ENCODE data around the gene BMAL1.

The BMAL1 gene

DNA sequence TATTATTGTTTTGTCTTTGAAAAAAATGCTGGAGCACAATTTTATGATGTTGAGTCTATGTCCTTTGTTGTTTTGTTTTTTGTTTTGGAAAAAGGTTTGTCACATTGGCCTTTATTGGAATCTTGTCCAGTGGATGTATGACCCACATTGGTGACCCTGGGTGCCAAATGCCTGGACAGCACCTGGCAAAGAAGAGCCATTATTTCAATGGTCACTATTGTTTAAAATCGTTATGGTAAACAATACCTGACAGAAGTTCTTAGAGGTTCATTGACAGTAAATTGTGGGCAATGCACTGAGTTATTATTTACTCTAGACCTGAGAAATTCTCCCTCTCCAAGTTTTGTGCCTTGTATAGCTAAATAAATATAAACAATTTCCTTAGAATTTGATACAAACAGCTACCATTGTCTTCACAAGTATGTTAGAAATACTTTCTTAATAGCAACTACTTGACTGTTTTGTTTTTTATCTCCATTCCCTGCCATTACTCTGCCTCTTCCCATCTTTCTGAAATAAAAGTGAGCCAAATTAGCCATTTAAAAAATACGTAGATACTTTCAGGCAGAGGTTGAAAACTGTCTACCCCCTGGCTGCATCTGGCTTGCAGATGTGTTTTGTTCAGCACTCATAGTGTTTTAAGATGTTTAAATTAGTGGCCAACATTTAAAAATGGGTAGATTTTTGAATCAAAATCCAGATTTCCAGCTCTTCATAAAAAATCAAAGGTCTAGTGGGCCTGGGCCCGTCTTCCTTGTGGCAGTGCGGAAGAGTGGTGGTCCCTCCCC, 39.9 kb downstream of the BMAL1 start:
- no peak for DNase-seq (ENCODE audit: low spot score)

DNA sequence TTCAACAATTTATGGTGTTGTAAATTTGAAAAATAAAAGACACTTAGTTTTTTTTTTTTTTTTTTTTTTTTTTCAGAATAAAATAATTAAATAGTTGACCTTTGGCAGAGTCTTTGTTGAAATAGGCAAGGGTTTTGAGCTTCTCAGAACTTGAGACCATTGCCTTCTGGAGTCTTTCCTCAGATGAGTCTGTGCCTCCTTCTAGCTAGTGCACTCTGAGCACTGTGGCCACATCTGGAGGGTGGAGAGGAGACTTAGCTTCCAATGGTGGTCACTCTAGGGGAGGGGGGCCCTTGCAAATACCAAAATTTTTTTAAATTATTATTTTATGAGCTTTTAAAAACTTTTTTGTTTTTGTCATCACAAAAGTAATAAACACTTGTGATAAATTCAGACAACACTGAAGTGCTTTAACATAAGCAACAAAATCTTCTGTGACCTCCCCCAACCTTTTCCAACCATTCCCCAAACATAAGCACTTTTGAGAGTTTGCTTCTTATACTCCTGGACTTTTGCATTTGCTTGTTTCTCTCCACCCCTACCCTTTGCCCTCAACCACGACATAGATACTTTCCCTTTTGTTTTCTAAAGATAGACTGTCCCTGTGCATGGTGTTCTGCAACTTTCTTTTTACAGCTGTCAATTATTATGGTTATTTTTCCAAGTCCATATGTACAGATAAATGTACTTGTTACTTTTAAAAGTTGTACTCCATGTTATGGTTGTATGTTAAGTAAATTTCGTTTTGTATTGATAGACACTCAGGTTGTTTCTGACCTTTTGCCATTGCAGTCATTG, 41.1 kb downstream of the BMAL1 start:
- no peak for DNase-seq (ENCODE audit: low spot score)

DNA sequence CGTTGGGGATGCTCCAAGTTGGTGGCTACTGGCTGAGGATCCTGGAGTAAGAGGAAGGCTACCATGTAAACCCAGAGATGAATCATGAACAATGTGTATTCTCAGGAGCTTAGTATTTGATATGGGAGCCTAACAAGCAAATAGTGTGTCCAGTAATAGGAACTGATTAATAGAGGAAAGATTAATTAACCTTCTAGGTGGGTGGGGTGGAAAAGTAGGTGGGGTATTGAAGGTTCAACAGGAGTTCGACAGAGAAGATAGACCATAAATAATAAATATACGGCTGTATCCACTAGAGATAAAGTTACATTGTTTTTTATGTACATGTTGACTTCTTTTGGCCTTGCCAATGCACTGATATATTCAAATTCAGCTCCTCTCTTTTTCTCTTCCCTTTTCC, 43.1 kb downstream of the BMAL1 start:
- DNase-seq (ENCODE audit: low spot score) = no peak

DNA sequence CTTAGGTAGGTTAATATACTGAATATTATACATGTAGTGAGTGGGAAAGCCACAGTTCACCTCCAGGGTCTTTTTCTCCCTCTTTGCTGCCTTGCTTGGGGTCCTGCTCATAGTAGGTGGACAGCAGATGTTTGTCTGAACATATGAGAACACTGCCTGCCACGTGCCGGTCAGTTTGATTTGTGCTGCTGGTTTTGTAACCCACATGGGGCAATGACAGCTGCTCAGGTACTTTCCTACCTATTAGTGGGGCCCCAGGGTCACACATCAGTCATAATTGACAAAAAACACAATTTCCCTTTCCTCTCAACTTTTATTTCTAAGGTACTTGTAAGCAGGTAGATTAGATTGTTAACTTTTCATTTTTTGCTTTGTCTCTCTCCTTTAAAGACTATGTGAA, 43.8 kb downstream of the BMAL1 start:
- no peak for DNase-seq (ENCODE audit: low spot score)

DNA sequence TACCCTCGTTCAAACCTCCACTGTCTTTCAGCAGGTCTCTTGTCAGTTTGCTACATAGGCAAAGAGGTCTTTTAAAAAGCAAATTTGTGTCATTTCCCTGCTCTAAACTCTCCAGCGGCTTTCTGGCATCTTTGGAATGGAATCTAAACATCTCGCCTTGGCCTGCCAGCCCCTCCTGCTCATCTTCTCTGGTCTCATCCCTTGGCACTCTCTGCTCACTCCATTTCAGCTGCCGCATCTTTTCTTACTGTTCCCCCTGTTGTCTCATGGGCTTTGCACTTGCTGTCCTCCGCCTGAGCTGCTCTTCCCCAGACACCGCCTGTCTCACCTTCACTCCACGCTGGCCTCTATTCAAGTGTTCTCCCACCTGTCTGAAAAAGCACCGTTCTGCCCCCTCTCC, 46.6 kb downstream of the BMAL1 start:
- DNase-seq (ENCODE audit: low spot score) = no peak

DNA sequence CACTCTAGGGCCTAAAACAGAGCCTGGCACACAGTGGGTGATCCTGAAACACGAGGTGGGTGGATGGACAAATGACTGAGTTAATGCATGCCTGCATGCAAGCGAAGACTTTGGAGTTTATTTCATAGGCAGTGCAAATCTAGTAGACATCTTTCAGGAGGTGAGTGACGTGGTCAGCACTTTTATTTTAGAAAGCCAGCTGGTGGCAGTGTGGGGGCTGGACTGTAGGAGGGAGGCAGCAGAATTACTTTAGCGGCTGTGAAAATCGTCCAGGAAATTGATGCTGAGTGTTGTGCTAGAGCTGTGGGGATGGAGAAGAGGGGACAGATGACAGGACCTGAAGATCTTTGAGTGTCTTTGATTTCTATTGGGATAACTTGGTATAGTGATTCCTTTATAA, 47.1 kb downstream of the BMAL1 start:
- DNase-seq (ENCODE audit: low spot score) = no peak

DNA sequence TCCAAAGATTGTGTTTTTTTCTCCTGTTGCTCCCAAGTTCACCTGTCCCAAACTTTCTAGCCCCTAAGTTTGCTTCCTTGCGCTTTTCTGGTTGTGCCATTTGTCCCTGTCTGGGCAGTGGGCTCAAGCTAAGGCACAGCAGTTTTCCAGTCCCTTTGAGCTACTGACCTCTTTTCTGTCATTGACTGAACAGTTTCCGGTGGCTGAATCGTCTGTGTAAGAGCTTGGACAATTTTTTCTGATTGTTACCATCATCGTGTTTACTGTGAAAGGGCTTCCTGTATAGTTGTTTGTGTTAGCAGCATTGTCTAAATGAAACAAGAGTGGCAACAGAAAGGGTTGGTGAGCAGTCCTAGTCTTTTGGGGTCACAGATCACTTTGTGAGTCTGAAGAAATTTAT, 49.8 kb downstream of the BMAL1 start:
- no peak for DNase-seq (ENCODE audit: low spot score)

DNA sequence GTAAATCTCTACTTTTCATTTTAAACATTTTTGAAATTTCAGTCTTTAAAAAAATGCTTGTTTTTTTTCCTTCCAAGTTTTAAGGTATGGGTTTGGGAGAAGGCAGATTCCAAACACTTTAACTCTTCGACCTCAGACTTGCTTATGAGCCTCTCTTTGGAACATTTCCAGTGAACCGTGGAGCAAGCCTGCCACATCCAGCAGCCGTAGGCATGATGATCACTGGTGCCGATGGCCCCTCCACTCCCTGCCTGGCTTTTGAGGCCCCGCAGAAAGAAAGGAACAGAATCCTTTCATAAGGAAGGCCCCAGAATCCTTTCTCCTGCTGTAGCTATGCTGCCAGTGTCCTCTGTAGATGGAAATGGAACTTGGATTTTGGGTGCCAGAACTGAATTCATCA, 50.7 kb downstream of the BMAL1 start:
- no peak for DNase-seq (ENCODE audit: low spot score)

DNA sequence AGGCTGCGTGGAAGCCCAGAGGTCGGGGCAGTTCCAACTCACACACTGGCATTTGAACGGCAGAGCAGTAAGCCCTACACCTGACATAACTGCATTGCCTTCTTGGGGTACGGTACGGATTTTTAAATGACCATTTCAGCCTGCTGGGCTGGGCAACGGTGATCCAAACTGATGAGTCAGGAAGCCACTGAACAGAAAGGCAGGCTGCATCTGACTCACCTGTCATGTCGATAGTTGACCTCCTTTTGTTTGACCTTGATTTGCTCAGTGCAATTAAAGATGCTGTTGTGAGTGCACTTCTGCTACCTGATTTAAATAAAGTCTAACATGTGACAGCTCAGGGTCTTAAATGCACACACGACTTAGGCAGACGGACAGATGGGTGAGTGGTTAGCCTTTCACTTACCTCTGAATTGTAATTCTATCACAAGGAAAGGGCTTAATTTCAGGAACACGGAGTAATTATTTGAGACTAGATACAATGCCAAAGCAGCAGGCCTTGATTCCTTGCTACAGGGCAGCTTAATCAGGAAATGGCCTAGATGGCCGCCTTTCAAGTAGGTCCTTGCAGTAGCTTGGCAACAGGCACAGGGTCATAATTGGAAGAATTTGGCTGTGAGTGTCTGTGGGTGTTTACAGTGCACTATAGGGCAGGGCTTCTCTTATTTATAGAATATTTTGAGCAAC, 52.2 kb downstream of the BMAL1 start:
- no peak for DNase-seq (ENCODE audit: low spot score)

DNA sequence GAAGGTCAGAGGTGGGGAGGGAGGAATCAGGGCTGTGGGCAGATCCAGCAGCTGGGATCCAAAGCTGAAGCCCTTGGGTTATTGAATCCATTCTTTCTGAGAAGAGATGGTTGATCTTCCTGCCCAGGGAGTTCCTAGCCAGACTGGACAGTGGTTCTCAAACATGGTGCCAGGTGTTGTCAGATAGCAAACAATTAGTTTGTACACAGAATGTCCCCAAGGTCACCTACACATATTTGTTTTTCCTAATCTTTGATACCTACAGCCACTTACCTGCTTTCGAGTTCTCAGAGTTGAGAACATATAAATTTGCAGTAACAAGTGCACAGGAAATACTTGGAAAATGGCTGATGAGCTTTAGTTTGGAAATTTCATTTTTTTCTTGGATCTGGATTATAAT, 54.5 kb downstream of the BMAL1 start:
- no peak for DNase-seq (ENCODE audit: low spot score)

DNA sequence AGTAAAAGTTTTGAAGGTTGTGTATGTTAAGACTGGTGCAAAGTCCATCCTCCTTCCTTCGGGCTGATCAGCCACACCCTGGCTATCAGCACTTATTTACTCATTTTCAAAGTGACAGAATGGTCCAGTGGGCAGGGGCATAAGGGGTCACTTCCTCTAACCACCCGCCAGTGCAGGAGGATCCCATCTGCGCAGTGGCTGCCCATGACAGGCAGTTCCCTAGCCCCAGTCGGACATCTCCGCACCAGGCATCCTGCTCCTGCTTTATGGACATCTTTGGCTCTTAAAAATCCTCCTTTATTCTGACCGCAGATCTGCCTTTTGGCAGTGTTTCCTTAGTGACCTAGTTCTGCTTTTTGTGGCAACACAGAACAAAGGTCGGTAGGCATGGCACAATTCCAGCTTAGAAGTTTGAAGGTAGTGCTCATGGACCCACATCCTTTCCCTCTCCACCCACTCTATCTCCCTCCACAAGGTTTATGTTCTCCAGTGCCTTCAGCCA, 55.9 kb downstream of the BMAL1 start:
- no peak for DNase-seq (ENCODE audit: low spot score)

DNA sequence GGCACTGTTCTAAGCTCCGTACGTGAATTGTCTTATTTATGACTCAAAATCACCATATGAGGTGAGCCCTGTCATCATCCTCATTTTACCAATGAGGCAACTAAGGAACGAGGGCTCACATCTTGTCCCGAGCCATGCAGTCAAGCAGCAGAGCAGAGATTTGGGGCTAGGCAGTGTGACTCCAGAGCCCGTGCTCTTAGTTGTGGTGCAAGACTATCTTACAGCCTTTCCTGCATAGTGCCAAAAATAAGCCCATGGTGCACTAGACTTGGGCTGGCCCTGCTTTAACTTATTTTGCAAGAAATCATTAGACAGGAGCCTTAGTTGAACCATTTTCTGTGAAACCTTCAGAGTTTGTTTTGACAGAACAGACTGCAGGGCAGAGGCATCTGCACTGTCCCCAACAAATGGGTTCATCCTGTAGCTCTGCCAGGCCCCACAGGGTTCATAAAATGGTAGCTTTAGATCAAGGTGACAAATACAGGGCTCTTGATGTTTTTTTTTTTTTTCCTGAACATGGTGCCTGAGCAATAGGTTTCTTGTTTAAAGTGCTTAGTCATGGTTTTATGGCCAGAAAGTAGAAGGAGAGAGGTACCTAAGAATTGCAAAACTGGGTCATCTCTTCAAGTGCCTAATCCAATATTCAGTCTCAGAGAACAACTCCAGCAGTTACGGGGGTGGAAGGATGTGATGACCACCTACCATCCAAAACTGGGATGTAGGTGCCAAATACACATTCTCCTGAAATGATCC, 56.6 kb downstream of the BMAL1 start:
- no peak for DNase-seq (ENCODE audit: low spot score)

DNA sequence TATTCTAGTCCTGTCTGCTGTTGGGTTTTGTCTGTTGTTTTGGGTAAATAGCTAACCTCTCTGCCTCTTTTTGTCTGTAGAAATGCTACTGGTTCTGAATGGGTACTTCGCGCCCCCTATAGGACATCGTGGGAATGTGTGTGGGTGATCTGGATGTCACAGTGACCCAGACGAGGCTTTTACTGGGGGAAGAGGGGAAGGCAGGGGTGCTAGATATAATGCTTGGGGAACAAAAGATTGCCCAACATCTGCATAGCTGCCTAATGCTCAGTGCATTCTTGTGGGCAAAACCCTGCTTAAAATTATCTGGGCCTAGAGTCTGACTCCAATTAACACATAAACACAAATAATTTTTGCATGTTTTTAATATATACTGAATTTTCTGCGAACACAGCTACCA, 57.7 kb downstream of the BMAL1 start:
- peak; percentile 48 for DNase-seq (ENCODE audit: low spot score)

DNA sequence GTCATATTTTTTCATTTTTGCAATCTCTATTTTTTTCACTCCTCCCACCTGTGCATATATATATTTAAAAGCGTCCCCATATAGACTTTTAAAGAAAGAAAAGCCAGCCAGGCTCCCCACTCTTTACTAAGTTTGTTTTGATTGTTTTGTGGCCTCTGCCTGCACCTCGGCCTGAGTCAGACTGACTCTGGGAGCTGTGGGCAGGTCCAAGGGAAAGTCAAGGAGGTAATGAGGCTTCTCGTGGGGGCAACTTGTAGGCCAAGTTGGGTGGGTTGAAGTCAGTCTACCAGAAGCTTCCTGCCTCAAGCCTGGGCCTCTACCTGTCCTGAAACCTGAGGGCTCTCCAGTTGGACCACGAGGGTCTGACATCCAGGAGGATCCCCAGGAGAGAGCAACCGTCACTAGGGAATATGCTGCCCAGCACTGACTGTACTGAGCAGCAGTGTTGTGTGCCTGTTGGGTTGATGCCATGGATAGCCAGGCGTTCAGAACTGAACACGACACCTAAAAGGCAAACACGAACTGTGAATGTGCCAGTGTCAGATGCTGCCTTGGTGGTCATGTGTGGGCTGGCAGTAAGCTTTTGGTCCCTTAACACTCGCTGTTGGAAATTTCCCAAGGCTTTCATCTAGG, 58.8 kb downstream of the BMAL1 start:
- no peak for DNase-seq (ENCODE audit: low spot score)

DNA sequence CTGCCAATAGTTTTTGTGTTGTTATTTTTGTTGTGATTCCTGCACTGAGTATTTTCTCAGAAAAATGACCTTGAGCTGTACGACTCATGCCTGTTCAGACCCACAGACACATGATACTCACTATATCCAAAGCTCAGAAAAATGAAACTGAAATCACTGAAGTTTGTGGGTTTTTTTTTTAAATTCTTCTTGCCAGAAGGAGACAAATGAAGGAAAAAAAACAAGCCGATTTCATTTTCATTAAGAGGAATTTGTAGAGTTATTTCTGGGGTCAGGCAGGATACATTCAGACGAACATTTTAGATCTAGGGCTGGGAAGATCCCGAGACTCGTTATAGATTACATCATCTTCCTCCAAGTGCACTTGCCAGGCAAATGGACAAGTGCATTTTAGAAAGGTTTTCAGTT, 60.4 kb downstream of the BMAL1 start:
- no peak for DNase-seq (ENCODE audit: low spot score)

DNA sequence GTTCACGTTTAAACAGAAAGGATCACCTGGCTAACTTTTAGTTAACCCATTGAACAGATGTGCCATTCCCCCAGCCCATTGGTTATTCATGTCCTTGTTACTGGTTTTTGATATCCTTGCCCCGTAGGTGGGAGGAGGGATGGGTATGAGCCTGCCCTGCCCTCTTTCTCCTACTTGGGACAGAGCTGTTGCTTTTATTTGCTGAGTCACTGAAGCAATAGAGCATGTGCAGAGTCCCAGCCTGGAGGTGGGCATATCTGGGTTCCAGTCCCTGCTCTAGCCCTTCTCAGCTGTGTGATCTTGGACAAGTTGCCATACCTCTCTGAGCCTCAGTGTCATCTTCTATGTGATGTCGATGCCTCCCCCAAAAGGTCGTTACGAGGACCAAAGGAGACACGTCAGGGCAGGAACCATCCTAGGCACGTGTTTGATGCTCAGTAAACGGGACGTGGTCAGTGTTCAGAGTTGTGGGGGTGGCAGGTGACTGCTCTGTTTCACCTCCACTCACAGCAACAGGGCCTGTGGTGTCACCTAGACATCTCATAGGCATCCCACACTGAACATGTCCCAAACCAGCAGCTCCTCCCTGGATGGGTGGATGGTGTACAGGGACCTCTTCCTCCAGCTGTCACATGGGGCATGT, 61.0 kb downstream of the BMAL1 start:
- DNase-seq (ENCODE audit: low spot score) = no peak

DNA sequence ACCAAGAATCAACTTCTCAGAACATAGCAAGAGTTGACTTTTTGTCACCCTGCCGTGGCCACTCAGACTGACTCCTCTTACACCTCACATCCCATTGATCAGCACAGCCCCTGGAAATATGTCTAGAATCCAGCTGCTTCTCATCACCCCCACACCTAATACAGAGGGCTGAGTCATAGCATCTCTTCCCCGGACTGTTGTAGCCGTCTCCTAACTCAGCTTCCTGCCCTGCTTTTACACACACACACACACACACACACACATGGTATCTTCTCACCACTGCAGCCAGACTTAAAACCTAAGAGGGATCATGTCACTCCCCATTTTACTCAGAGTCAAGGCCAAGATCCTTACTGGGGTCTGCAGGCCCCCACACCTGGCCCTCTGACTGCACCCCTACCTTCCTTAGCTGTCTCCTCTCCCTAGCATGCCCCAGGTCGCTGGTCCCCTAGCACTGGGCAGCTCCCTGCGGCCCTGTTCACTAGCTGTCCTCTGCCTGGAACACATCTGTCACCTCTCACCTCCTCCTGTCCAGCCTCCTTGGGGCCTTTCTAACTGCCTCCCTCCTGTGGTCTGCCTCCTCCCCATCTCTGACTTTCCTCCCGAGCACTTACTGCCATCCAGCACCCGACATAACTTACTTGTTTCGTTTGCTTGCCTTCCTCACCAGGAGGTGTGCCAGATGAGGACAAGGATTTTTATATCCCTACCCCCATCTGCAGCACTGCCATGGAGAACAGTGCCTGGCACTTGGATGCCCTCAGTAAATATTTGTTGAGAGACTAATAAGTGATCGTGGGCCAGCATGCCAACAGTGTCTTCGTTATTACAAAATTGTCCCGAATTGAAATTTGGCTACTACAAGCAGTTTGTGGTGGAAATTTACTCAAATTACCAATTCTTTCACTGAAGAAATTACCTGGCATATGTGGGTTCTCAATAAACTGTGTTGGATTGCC, 61.9 kb downstream of the BMAL1 start:
- DNase-seq (ENCODE audit: low spot score) = no peak

DNA sequence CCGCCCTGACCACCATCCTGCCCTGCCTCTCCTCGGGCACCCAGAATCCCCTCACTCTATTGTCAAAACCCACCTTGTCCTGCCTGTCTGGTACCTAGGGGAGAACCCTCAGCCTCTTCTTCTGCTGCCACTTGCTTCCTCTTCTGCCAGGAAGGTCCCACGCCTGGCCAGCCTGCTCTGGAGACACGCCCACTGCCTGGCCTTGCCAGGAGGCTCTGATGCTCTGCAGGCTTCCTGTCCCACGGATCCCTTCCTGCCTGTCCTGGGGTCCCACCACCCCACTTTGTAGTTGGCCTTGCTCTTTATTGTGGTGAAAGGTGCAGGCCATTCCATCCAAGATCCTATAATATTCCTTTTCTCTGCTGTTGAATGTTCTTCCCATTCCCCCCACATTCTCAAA, 63.4 kb downstream of the BMAL1 start:
- DNase-seq (ENCODE audit: low spot score) = no peak

DNA sequence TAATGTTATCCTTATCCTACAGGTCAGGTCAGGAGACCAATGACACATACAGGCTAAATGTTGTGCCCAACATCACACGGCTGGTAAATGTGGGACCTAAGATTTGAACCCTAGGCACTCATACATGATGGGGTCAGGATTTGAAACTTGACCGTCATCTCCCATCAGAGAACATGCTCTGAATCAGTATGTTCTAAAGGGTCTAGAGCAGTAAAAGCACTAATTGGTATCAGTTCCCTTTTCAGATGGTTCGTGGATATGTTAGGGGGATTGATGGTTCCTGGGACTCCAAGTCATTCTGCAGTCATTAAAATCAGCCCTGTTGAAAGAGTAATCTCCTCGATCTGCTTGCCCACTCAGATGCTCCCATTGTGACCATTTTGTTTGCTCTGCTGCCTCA, 65.5 kb downstream of the BMAL1 start:
- no peak for DNase-seq (ENCODE audit: low spot score)
